HAP-1 (cell line): Measurements from ENCODE around the gene PLEKHA5.

Source experiments
- DNase-seq, 2 experiments: peaks; one replicate each; pipeline ENCODE4 v3.0.0-alpha.2; 2016 to 2020; ENCODE audit warnings: low spot score in 2 of 2
- H3K27me3 ChIP-seq: fragments of 250-450 bp; sonication (Bioruptor Pico); 2 replicates; pipeline ENCODE4 v1.5.1; 2020; ENCODE audit warnings: low read depth, mild to moderate bottlenecking, moderate library complexity
- H3K36me3 ChIP-seq: fragments of 250-450 bp; sonication (Bioruptor Pico); replicated peaks from 2 replicates; pipeline ENCODE4 v1.5.1; 2020; ENCODE audit warnings: mild to moderate bottlenecking
- H3K4me1 ChIP-seq: fragments of 250-450 bp; sonication (Bioruptor Pico); 2 replicates; pipeline ENCODE4 v1.5.1; 2020; ENCODE audit warnings: mild to moderate bottlenecking
- H3K4me3 ChIP-seq: fragments of 250-450 bp; sonication (Bioruptor Pico); 2 replicates; pipeline ENCODE4 v1.5.1; 2020; ENCODE audit warnings: mild to moderate bottlenecking, moderate library complexity
- H3K9me3 ChIP-seq: fragments of 250-450 bp; sonication (Bioruptor Pico); 2 replicates; pipeline ENCODE4 v1.5.1; 2020; ENCODE audit warnings: mild to moderate bottlenecking, moderate library complexity
- in situ Hi-C: fragments of 300-500 bp; cut with MboI; formaldehyde crosslinking; loops from 3 replicates; pipeline ENCODE4 v1.14.3; 2020; ENCODE audit warnings: low sequenced_read_pairs, inconsistent platforms, mixed read lengths

Gene PLEKHA5

GRCh38 chr12:19186722-19187661, 57.5 kb downstream of the PLEKHA5 start:
- in situ Hi-C loops, result loop anchor here (25.0 kb wide), 1 partner anchor 750 kb away; no protein-coding TSS in a partner anchor
- H3K9me3 ChIP-seq, result no peaks in the 10 kb centered on the region
- H3K36me3 ChIP-seq, result no peaks in the 10 kb centered on the region
- H3K4me1 ChIP-seq, result peaks cover 33% of the 10 kb centered on the region
- no peaks in the 10 kb centered on the region for H3K27me3 ChIP-seq
- H3K4me3 ChIP-seq, result no peak overlapping the region
- peak in 1 of 2 experiments; percentile 59 for DNase-seq

- H3K36me3 ChIP-seq, result no peaks in the 10 kb centered on the region
- no peak overlapping the region for H3K4me3 ChIP-seq
- in situ Hi-C loops, result loop anchor here (25.0 kb wide), 1 partner anchor 752 kb away; no protein-coding TSS in a partner anchor
- H3K4me1 ChIP-seq, result peaks cover 33% of the 10 kb centered on the region
- DNase-seq, result no peak
- no peaks in the 10 kb centered on the region for H3K9me3 ChIP-seq
- no peaks in the 10 kb centered on the region for H3K27me3 ChIP-seq
Measured at GRCh38 chr12:19189522-19189921, 60.0 kb downstream of the PLEKHA5 start.

- no peaks in the 10 kb centered on the region for H3K9me3 ChIP-seq
- H3K27me3 ChIP-seq, result no peaks in the 10 kb centered on the region
- no peak overlapping the region for H3K4me3 ChIP-seq
- no peak for DNase-seq
- H3K4me1 ChIP-seq, result peaks cover 24% of the 10 kb centered on the region
- no peaks in the 10 kb centered on the region for H3K36me3 ChIP-seq
- in situ Hi-C loops, result loop anchor here (25.0 kb wide), 1 partner anchor 753 kb away; no protein-coding TSS in a partner anchor
Measured at GRCh38 chr12:19190292-19191031, 60.9 kb downstream of the PLEKHA5 start.

- DNase-seq, result no peak
- Histone ChIP-seq H3K36me3 (no peaks in the 10 kb centered on the region), H3K9me3 (no peaks in the 10 kb centered on the region), H3K4me3 (no peak overlapping the region), H3K4me1 (peaks cover 18% of the 10 kb centered on the region), H3K27me3 (no peaks in the 10 kb centered on the region)
- in situ Hi-C loops, result loop anchor here (25.0 kb wide), 1 partner anchor 754 kb away; no protein-coding TSS in a partner anchor
Measured at GRCh38 chr12:19191089-19191488, 61.6 kb downstream of the PLEKHA5 start.

- DNase-seq, result no peak
- Histone ChIP-seq H3K4me1 (peaks cover 13% of the 10 kb centered on the region), H3K4me3 (no peak overlapping the region), H3K27me3 (no peaks in the 10 kb centered on the region), H3K36me3 (no peaks in the 10 kb centered on the region), H3K9me3 (no peaks in the 10 kb centered on the region)
- in situ Hi-C loops, result loop anchor here (25.0 kb wide), 1 partner anchor 754 kb away; no protein-coding TSS in a partner anchor
Measured at GRCh38 chr12:19191563-19191962, 62.0 kb downstream of the PLEKHA5 start.

GRCh38 chr12:19192710-19193109, 63.2 kb downstream of the PLEKHA5 start:
- in situ Hi-C loops, result loop anchor here (25.0 kb wide), 1 partner anchor 755 kb away; no protein-coding TSS in a partner anchor
- H3K9me3 ChIP-seq, result no peaks in the 10 kb centered on the region
- H3K4me1 ChIP-seq, result peaks cover 16% of the 10 kb centered on the region
- no peaks in the 10 kb centered on the region for H3K36me3 ChIP-seq
- H3K4me3 ChIP-seq, result no peak overlapping the region
- no peak for DNase-seq
- no peaks in the 10 kb centered on the region for H3K27me3 ChIP-seq

GRCh38 chr12:19194963-19195362, 65.4 kb downstream of the PLEKHA5 start:
- no peaks in the 10 kb centered on the region for H3K27me3 ChIP-seq
- DNase-seq, result no peak
- in situ Hi-C loops, result loop anchor here (25.0 kb wide), 1 partner anchor 758 kb away; no protein-coding TSS in a partner anchor
- H3K4me1 ChIP-seq, result peaks cover 19% of the 10 kb centered on the region
- H3K36me3 ChIP-seq, result 0 out of 2 replicates have a peak, but pooled peaks cover under 1% of the 10 kb centered on the region
- no peaks in the 10 kb centered on the region for H3K9me3 ChIP-seq
- H3K4me3 ChIP-seq, result no peak overlapping the region

GRCh38 chr12:19196959-19197630, 67.6 kb downstream of the PLEKHA5 start:
- Histone ChIP-seq H3K4me3 (no peak overlapping the region), H3K36me3 (0 out of 2 replicates have a peak, but pooled peaks cover 4% of the 10 kb centered on the region), H3K27me3 (no peaks in the 10 kb centered on the region), H3K4me1 (peaks cover 18% of the 10 kb centered on the region), H3K9me3 (no peaks in the 10 kb centered on the region)
- no peak for DNase-seq
- in situ Hi-C loops, result loop anchor here (25.0 kb wide), 1 partner anchor 760 kb away; no protein-coding TSS in a partner anchor

GRCh38 chr12:19198272-19198671, 68.7 kb downstream of the PLEKHA5 start:
- in situ Hi-C loops, result loop anchor here (25.0 kb wide), 1 partner anchor 761 kb away; no protein-coding TSS in a partner anchor
- DNase-seq, result peak; percentile 78 to 89
- no peaks in the 10 kb centered on the region for H3K27me3 ChIP-seq
- H3K36me3 ChIP-seq, result 0 out of 2 replicates have a peak, but pooled peaks cover 4% of the 10 kb centered on the region
- H3K9me3 ChIP-seq, result no peaks in the 10 kb centered on the region
- H3K4me1 ChIP-seq, result peaks cover 18% of the 10 kb centered on the region
- H3K4me3 ChIP-seq, result no peak overlapping the region

GRCh38 chr12:19199332-19199731, 69.8 kb downstream of the PLEKHA5 start:
- no peak overlapping the region for H3K4me3 ChIP-seq
- no peak for DNase-seq
- H3K36me3 ChIP-seq, result 0 out of 2 replicates have a peak, but pooled peaks cover 4% of the 10 kb centered on the region
- in situ Hi-C loops, result loop anchor here (25.0 kb wide), 1 partner anchor 762 kb away; no protein-coding TSS in a partner anchor
- no peaks in the 10 kb centered on the region for H3K27me3 ChIP-seq
- H3K9me3 ChIP-seq, result no peaks in the 10 kb centered on the region
- peaks cover 18% of the 10 kb centered on the region for H3K4me1 ChIP-seq

- H3K27me3 ChIP-seq, result no peaks in the 10 kb centered on the region
- in situ Hi-C loops, result no loop called here
- H3K4me3 ChIP-seq, result no peak overlapping the region
- H3K9me3 ChIP-seq, result no peaks in the 10 kb centered on the region
- H3K36me3 ChIP-seq, result 0 out of 2 replicates have a peak, but pooled peaks cover 4% of the 10 kb centered on the region
- H3K4me1 ChIP-seq, result peaks cover 25% of the 10 kb centered on the region
- DNase-seq, result no peak
Measured at GRCh38 chr12:19200261-19200660, 70.7 kb downstream of the PLEKHA5 start.

- in situ Hi-C loops, result no loop called here
- Histone ChIP-seq H3K9me3 (no peaks in the 10 kb centered on the region), H3K4me3 (no peak overlapping the region), H3K36me3 (0 out of 2 replicates have a peak, but pooled peaks cover 4% of the 10 kb centered on the region), H3K4me1 (peaks cover 35% of the 10 kb centered on the region), H3K27me3 (no peaks in the 10 kb centered on the region)
- DNase-seq, result no peak
Measured at GRCh38 chr12:19201661-19202060, 72.1 kb downstream of the PLEKHA5 start.

GRCh38 chr12:19203013-19203412, 73.5 kb downstream of the PLEKHA5 start:
- no peaks in the 10 kb centered on the region for H3K27me3 ChIP-seq
- no peaks in the 10 kb centered on the region for H3K9me3 ChIP-seq
- 0 out of 2 replicates have a peak, but pooled peaks cover 4% of the 10 kb centered on the region for H3K36me3 ChIP-seq
- DNase-seq, result no peak
- no peak overlapping the region for H3K4me3 ChIP-seq
- peaks cover 24% of the 10 kb centered on the region for H3K4me1 ChIP-seq
- in situ Hi-C loops, result no loop called here
